HEK293 (cell line): ENCODE measurements around the gene CA12.

Source experiments
- BCL11A ChIP-seq: fragments of 450-650 bp; formaldehyde crosslinking; IDR thresholded peaks from 2 replicates; pipeline ENCODE4 v1.5.1; 2016; ENCODE audit warnings: low read depth, missing biosample characterization, missing genetic modification characterization
- CTCF ChIP-seq: fragments of 450-650 bp; formaldehyde crosslinking; IDR thresholded peaks from 2 replicates; pipeline ENCODE4 v1.5.1; 2016; ENCODE audit warnings: missing biosample characterization, missing genetic modification characterization
- KLF1 ChIP-seq: fragments of 450-650 bp; formaldehyde crosslinking; IDR thresholded peaks from 2 replicates; pipeline ENCODE4 v1.5.1; 2016; ENCODE audit warnings: missing biosample characterization, missing genetic modification characterization
- KLF9 ChIP-seq: fragments of 450-650 bp; formaldehyde crosslinking; IDR thresholded peaks from 2 replicates; pipeline ENCODE4 v1.5.1; 2016; ENCODE audit warnings: missing biosample characterization, missing genetic modification characterization, low read depth
- SP2 ChIP-seq: fragments of 450-650 bp; formaldehyde crosslinking; IDR thresholded peaks from 2 replicates; pipeline ENCODE4 v1.5.1; 2016; ENCODE audit warnings: missing biosample characterization, missing genetic modification characterization
- ZBTB11 ChIP-seq: fragments of 450-650 bp; formaldehyde crosslinking; conservative IDR thresholded peaks from 2 replicates; pipeline ENCODE4 v1.5.1; 2016; ENCODE audit warnings: low read depth, missing biosample characterization, missing genetic modification characterization
- ZNF24 ChIP-seq: fragments of 450-650 bp; formaldehyde crosslinking; IDR thresholded peaks from 2 replicates; pipeline ENCODE4 v1.5.1; 2016; ENCODE audit warnings: missing biosample characterization, missing genetic modification characterization
- ZNF362 ChIP-seq: fragments of 450-650 bp; formaldehyde crosslinking; IDR thresholded peaks from 2 replicates; pipeline ENCODE4 v1.5.1; 2016; ENCODE audit warnings: missing biosample characterization, missing genetic modification characterization

- TF ChIP-seq SP2 (no peak), CTCF (tag by site-specific recombination) (no peak), BCL11A (tag by site-specific recombination) (no peak), ZNF362 (tag by site-specific recombination) (no peak), KLF9 (no peak), KLF1 (tag by site-specific recombination) (no peak), ZBTB11 (tag by site-specific recombination) (no peak), ZNF24 (no peak)
These were observed 20.3 kb upstream of the CA12 start for GRCh38 chr15:63401714-63402497.
